Colonic mucosa (tissue), 4 donors: ENCODE measurements around the gene TENM3. TPM values are rescaled to one million over a fixed set of nuclear protein-coding genes. Genes with fewer than 3 reads are reported as not detected.

Experiments
- DNase-seq: peaks from one replicate; pipeline ENCODE4 v3.0.0-alpha.2; 2020
- H3K27ac ChIP-seq: fragments of 200-600 bp; one replicate; pipeline ENCODE4 v1.8.0; 2021
- H3K27me3 ChIP-seq: fragments of 200-600 bp; one replicate; pipeline ENCODE4 v1.8.0; 2021
- H3K36me3 ChIP-seq: fragments of 200-600 bp; one replicate; pipeline ENCODE4 v1.8.0; 2021
- H3K4me1 ChIP-seq: fragments of 200-600 bp; one replicate; pipeline ENCODE4 v1.8.0; 2021; ENCODE audit warnings: mild to moderate bottlenecking
- H3K4me3 ChIP-seq: fragments of 200-600 bp; one replicate; pipeline ENCODE4 v1.8.0; 2021
- H3K9ac ChIP-seq, 2 donors: one replicate each; pipeline ENCODE4 v1.7.0; 2013; ENCODE audit warnings: control low read depth in 2 of 2, low read depth in 2 of 2, low read length in 2 of 2
- H3K9me3 ChIP-seq: fragments of 200-600 bp; one replicate; pipeline ENCODE4 v1.8.0; 2021
- intact Hi-C: fragments of 100-400 bp; cut with DNase I; formaldehyde crosslinking; loops from one replicate; pipeline ENCODE4 v1.14.1; 2022
- total RNA-seq, 2 donors: library from RNA; stranded (reverse); fragmentation: NEBNext Ultra II Directional in 1 of 2; extraction: Animal tissue kit (Norgen Biotek cat#: 25700) in 1 of 2; gene quantifications; one replicate each; pipeline ENCODE4 v1.2.1, GENCODE V29; 2021
- TF ChIP-seq, protein P1 (sequence below): fragments of 200-600 bp; IDR thresholded peaks from one replicate; pipeline ENCODE4 v1.8.0; 2022; ENCODE audit warnings: antibody characterized with exemption, mild to moderate bottlenecking
- donor health status: healthy.
- donor health status: DM: no; HTN: no; CAD: no.
- donor health status: DM: no; HTN: no; CAD: no.

Gene TENM3
- total RNA-seq, 2 donors from 2014 or later, result 0.32 to 1.6 TPM

GRCh38 chr4:182427554-182427953 is 184.4 kb downstream of the TENM3 start:
- intact Hi-C loops, result no loop called here
- no peak for DNase-seq

DNA sequence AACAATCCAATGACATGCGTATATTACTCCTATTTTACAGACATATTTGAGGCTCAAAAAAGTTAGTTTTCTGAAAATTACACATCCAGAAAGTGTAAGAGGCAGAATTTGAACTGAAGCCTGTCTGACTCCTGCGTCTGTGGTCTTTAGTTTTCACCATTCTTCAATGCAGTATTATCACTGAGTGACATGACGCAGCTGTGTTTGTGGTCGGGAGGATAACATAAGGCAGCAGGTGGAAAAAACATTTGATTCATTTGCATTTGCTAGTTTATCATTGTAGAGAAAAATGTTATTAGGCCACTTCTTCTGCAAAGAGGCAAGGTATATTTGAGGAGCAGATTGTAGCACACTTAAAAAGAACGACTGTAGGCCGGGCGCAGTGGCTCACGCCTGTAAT is 186.7 kb downstream of the TENM3 start:
- H3K4me3 ChIP-seq, result no peak overlapping the region
- H3K9ac ChIP-seq, result no peak overlapping the region
- intact Hi-C loops, result no loop called here
- TF ChIP-seq, protein P1, sequence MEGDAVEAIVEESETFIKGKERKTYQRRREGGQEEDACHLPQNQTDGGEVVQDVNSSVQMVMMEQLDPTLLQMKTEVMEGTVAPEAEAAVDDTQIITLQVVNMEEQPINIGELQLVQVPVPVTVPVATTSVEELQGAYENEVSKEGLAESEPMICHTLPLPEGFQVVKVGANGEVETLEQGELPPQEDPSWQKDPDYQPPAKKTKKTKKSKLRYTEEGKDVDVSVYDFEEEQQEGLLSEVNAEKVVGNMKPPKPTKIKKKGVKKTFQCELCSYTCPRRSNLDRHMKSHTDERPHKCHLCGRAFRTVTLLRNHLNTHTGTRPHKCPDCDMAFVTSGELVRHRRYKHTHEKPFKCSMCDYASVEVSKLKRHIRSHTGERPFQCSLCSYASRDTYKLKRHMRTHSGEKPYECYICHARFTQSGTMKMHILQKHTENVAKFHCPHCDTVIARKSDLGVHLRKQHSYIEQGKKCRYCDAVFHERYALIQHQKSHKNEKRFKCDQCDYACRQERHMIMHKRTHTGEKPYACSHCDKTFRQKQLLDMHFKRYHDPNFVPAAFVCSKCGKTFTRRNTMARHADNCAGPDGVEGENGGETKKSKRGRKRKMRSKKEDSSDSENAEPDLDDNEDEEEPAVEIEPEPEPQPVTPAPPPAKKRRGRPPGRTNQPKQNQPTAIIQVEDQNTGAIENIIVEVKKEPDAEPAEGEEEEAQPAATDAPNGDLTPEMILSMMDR, result no peak
- no peaks in the 10 kb centered on the region for H3K27me3 ChIP-seq
- H3K9me3 ChIP-seq, result no peaks in the 10 kb centered on the region
- DNase-seq, result no peak
- H3K27ac ChIP-seq, result no peak overlapping the region
- H3K36me3 ChIP-seq, result no peaks in the 10 kb centered on the region
- H3K4me1 ChIP-seq, result no peaks in the 10 kb centered on the region

More at GRCh38 chr4:182427554-182427953, 184.4 kb downstream of the TENM3 start:
- H3K27ac ChIP-seq, result no peak overlapping the region
- H3K4me3 ChIP-seq, result no peak overlapping the region
- H3K9ac ChIP-seq, result no peak overlapping the region
- no peaks in the 10 kb centered on the region for H3K27me3 ChIP-seq
- H3K9me3 ChIP-seq, result no peaks in the 10 kb centered on the region
- H3K4me1 ChIP-seq, result no peaks in the 10 kb centered on the region
- no peaks in the 10 kb centered on the region for H3K36me3 ChIP-seq
- TF ChIP-seq, protein P1, result no peak

GRCh38 chr4:182432819-182433218 is 189.6 kb downstream of the TENM3 start:
- Histone ChIP-seq H3K4me3 (no peak overlapping the region), H3K36me3 (no peaks in the 10 kb centered on the region), H3K9ac (no peak overlapping the region), H3K9me3 (no peaks in the 10 kb centered on the region), H3K27me3 (no peaks in the 10 kb centered on the region), H3K27ac (no peak overlapping the region), H3K4me1 (no peaks in the 10 kb centered on the region)
- TF ChIP-seq, protein P1, result no peak
- intact Hi-C loops, result no loop called here
- no peak for DNase-seq

- H3K4me3 ChIP-seq, result no peak overlapping the region
- H3K9ac ChIP-seq, result no peak overlapping the region
- no peaks in the 10 kb centered on the region for H3K4me1 ChIP-seq
- DNase-seq, result no peak
- H3K27ac ChIP-seq, result no peak overlapping the region
- intact Hi-C loops, result no loop called here
- TF ChIP-seq, protein P1, result no peak
- H3K9me3 ChIP-seq, result no peaks in the 10 kb centered on the region
- H3K36me3 ChIP-seq, result no peaks in the 10 kb centered on the region
- no peaks in the 10 kb centered on the region for H3K27me3 ChIP-seq
Observed at GRCh38 chr4:182434720-182435119, 191.5 kb downstream of the TENM3 start.

GRCh38 chr4:182435401-182435800 is 192.2 kb downstream of the TENM3 start:
- intact Hi-C loops, result no loop called here
- TF ChIP-seq, protein P1, result no peak
- no peak overlapping the region for H3K4me3 ChIP-seq

More at GRCh38 chr4:182435401-182435800, 192.2 kb downstream of the TENM3 start:
- no peaks in the 10 kb centered on the region for H3K36me3 ChIP-seq
- H3K9me3 ChIP-seq, result no peaks in the 10 kb centered on the region
- no peak for DNase-seq
- no peak overlapping the region for H3K9ac ChIP-seq
- H3K4me1 ChIP-seq, result no peaks in the 10 kb centered on the region
- no peak overlapping the region for H3K27ac ChIP-seq
- no peaks in the 10 kb centered on the region for H3K27me3 ChIP-seq
